Nephron progenitor cell (in vitro differentiated cells): ENCODE data around the gene SIL1.

ENCODE experiments used
- DNase-seq: peaks from one replicate; pipeline ENCODE4 v3.0.0; 2021
- H3K27ac Mint-ChIP-seq: 2 replicates; pipeline ENCODE4 v1.8.0; 2021; ENCODE audit warnings: mild to moderate bottlenecking, moderate library complexity, mixed read lengths
- H3K27me3 Mint-ChIP-seq: 2 replicates; pipeline ENCODE4 v1.8.0; 2021; ENCODE audit warnings: mild to moderate bottlenecking, low read depth, mixed read lengths; ENCODE audit not compliant: poor library complexity
- H3K36me3 Mint-ChIP-seq: 2 replicates; pipeline ENCODE4 v1.8.0; 2021; ENCODE audit warnings: low read depth, mixed read lengths
- H3K4me1 Mint-ChIP-seq: 2 replicates; pipeline ENCODE4 v1.8.0; 2021; ENCODE audit warnings: mixed read lengths
- H3K4me3 Mint-ChIP-seq: 2 replicates; pipeline ENCODE4 v1.8.0; 2021; ENCODE audit warnings: mild to moderate bottlenecking, moderate library complexity, mixed read lengths
- H3K9me3 Mint-ChIP-seq: 2 replicates; pipeline ENCODE4 v1.8.0; 2021; ENCODE audit warnings: mild to moderate bottlenecking, moderate library complexity, mixed read lengths
- TF ChIP-seq, protein P1 (sequence below): fragments of 200-600 bp; sonication (generic); IDR thresholded peaks from 2 replicates; pipeline ENCODE4 v1.5.0; 2021; ENCODE audit warnings: antibody characterized with exemption

The SIL1 gene

GRCh38 chr5:139004374-139005307 is 193.5 kb downstream of the SIL1 start:
- Mint-ChIP-seq H3K9me3 (peaks cover 16% of the 10 kb centered on the region), H3K4me3 (no peak overlapping the region), H3K4me1 (peaks cover 11% of the 10 kb centered on the region), H3K36me3 (peaks cover 9% of the 10 kb centered on the region), H3K27ac (no peak overlapping the region), H3K27me3 (no peaks in the 10 kb centered on the region)
- TF ChIP-seq, protein P1, sequence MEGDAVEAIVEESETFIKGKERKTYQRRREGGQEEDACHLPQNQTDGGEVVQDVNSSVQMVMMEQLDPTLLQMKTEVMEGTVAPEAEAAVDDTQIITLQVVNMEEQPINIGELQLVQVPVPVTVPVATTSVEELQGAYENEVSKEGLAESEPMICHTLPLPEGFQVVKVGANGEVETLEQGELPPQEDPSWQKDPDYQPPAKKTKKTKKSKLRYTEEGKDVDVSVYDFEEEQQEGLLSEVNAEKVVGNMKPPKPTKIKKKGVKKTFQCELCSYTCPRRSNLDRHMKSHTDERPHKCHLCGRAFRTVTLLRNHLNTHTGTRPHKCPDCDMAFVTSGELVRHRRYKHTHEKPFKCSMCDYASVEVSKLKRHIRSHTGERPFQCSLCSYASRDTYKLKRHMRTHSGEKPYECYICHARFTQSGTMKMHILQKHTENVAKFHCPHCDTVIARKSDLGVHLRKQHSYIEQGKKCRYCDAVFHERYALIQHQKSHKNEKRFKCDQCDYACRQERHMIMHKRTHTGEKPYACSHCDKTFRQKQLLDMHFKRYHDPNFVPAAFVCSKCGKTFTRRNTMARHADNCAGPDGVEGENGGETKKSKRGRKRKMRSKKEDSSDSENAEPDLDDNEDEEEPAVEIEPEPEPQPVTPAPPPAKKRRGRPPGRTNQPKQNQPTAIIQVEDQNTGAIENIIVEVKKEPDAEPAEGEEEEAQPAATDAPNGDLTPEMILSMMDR: no peak
- DNase-seq: no peak

DNA sequence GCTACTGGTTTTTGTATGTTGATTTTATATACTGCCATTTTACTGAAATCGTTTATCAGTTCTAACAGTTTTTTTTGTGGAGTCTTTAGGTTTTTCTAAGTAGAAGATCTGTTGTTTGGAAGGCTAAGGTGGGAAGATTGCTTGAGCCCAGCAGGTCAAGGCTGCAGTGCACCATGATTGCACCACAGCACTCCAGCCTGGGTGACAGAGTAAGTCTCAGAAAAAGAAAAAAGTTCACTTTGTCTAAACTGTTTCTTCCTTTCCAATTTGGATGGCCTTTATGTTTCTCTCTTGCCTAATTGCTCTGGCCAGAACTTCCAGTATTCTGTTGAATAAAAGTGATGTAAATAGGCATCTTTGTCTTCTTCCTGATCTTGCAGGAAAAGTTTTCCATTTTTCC is 198.5 kb downstream of the SIL1 start:
- TF ChIP-seq, protein P1: no peak
- H3K36me3 Mint-ChIP-seq: peaks cover 28% of the 10 kb centered on the region
- no peak overlapping the region for H3K27ac Mint-ChIP-seq

DNA sequence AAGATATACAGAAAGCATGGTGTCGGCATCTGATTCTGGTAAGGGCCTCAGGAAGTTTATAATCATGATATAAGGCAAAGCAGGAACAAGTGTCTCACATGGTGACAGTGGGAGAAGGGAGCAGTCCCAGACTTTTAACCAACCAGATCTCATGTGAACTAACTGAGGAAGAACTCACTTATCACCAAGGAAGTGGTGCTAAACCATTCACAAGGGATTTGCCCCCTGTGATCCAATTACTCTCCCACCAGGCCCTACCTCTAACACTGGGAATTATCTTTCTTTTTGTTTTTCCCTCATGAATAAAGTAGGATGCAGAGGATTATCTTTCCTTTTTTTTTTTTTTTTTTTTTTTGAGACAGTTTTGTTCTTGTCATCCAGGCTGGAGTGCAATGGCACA is 199.6 kb downstream of the SIL1 start:
- Mint-ChIP-seq H3K4me1 (peaks cover 11% of the 10 kb centered on the region), H3K27me3 (no peaks in the 10 kb centered on the region), H3K4me3 (no peak overlapping the region), H3K9me3 (peaks cover 25% of the 10 kb centered on the region), H3K36me3 (peaks cover 23% of the 10 kb centered on the region), H3K27ac (no peak overlapping the region)
- TF ChIP-seq, protein P1: no peak
- no peak for DNase-seq

More for the DNA sequence above, 198.5 kb downstream of the SIL1 start:
- Mint-ChIP-seq H3K4me1 (peaks cover 11% of the 10 kb centered on the region), H3K27me3 (no peaks in the 10 kb centered on the region), H3K9me3 (peaks cover 34% of the 10 kb centered on the region), H3K4me3 (no peak overlapping the region)
- DNase-seq: no peak

- TF ChIP-seq, protein P1: no peak
- Mint-ChIP-seq H3K4me1 (no peaks in the 10 kb centered on the region), H3K36me3 (peaks cover 23% of the 10 kb centered on the region), H3K27me3 (no peaks in the 10 kb centered on the region), H3K27ac (no peak overlapping the region), H3K9me3 (peaks cover 24% of the 10 kb centered on the region), H3K4me3 (no peak overlapping the region)
- DNase-seq: no peak
Measured at GRCh38 chr5:138996120-138996519, 202.0 kb downstream of the SIL1 start.

DNA sequence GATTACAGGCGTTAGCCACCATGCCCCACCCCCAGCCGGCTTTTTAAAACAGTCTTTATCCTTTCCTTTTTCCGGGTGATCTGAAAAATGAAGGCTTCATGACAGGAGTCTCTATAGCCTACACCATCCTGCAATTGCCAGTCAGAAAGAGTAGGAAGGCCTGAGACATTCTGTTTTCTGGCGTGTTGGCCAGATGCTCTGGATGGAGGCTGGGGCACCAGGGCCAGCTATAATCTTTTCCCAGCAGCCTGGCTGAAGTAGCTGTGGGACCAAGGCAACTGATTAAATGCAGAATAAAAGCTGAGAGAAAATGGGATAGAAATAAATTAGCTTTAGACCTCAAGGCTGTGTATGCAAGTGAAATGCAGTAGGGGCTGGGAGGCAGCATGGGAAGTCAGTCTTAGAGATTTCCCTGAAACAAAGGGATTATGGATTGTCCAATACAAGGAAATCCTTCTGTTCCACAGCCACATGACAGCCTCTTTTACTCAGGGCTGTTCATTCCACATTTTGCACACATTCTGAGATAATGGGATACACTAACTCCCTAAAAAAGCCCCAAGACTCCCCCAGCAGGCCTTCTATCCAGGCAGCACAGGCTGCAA is 207.1 kb downstream of the SIL1 start:
- peaks cover 6% of the 10 kb centered on the region for H3K36me3 Mint-ChIP-seq
- H3K27ac Mint-ChIP-seq: no peak overlapping the region
- TF ChIP-seq, protein P1: no peak
- DNase-seq: no peak
- no peak overlapping the region for H3K4me3 Mint-ChIP-seq
- H3K9me3 Mint-ChIP-seq: peaks cover 7% of the 10 kb centered on the region
- H3K27me3 Mint-ChIP-seq: no peaks in the 10 kb centered on the region
- no peaks in the 10 kb centered on the region for H3K4me1 Mint-ChIP-seq
